ENCODE results near the gene HSPA9.

GRCh38 chr5:138601444-138601843 is 26.2 kb upstream of the HSPA9 start:
- TF ChIP-seq CTCF (IDR thresholded peaks at IDR 0.05) (no peak), POLR2AphosphoS5 (IDR thresholded peaks at IDR 0.05) (peak in 1 of 3 donors; percentile 45)

All from stomach (tissue), 4 donors.